Measurements from ENCODE around the gene CHAC1. TPM values are rescaled to one million over a fixed set of nuclear protein-coding genes. Genes with fewer than 3 reads are reported as not detected.
A peak's percentile ranks its signal among the peaks of the same experiment; 100 is the strongest.

Gene CHAC1
- total RNA-seq, 1 experiment from 2014 or later, result 48.7 TPM

DNA sequence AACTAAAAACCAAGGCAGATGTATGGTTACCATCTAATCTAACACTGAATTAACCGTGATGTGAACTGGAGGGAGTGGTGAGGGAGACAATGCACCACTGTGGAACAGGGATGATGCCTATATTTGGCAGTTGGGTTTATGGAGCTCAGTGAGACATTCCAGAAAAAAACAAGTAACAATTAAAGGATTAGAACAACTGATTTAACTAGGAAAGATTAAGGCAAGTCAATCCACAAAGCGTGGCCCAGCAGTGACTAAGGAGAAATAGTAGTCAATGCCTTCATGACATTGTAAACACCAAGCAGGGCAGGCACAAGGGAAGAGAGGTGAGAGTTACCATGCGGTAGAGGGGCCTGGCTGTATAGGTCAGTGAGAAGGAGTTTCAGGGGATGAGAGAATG, 38.1 kb downstream of the CHAC1 start:
- H3K4me1 Mint-ChIP-seq, result peaks cover 2 to 3% of the 10 kb centered on the region in 2 experiments; a peak in 2 of 4 replicates
- no peak overlapping the region for H3K14ac ChIP-seq (ENCODE audit: insufficient read depth, low read length)
- H2AK5ac ChIP-seq (ENCODE audit: insufficient read length, low read length), result no peak overlapping the region
- H3K18ac ChIP-seq (ENCODE audit: insufficient read length, low read depth, low read length), result no peak overlapping the region
- peaks cover 31 to 73% (median 53%) of the 10 kb centered on the region in 3 experiments for H3K36me3 Mint-ChIP-seq (ENCODE audit: insufficient read depth in 1 of 3, low read depth in 3 of 3)
- H4K5ac ChIP-seq (ENCODE audit: insufficient read length, low read depth, low read length), result no peak overlapping the region
- H3K56ac ChIP-seq (ENCODE audit: insufficient read length, low read depth, low read length), result no peak overlapping the region
- H3K4ac ChIP-seq (ENCODE audit: low read depth, low read length), result no peak overlapping the region
- H3K27ac ChIP-seq (ENCODE audit: insufficient read length, low read depth, low read length), result no peak overlapping the region
- H3K9me3 ChIP-seq (ENCODE audit: control insufficient read depth, low read depth, low read length), result no peaks in the 10 kb centered on the region
- no peak overlapping the region for H3T11ph ChIP-seq (ENCODE audit: low read length)
- H3K9ac ChIP-seq (ENCODE audit: extremely low read depth, insufficient read length, low read length), result no peak overlapping the region
- no peak overlapping the region for H2BK12ac ChIP-seq (ENCODE audit: insufficient read length, low read depth, low read length)
- no peaks in the 10 kb centered on the region for H3K79me1 ChIP-seq (ENCODE audit: insufficient read depth, low read depth, low read length, poor library complexity, severe bottlenecking)
- DNase-seq, result no peak
- H4K91ac ChIP-seq (ENCODE audit: insufficient read length, low read depth, low read length), result no peak overlapping the region
- no peaks in the 10 kb centered on the region for H3K23me2 ChIP-seq (ENCODE audit: insufficient read length, low read depth, low read length, poor library complexity, severe bottlenecking)
- no peaks in the 10 kb centered on the region for H3K9me3 Mint-ChIP-seq
- H2AFZ ChIP-seq (ENCODE audit: low read length), result no peak overlapping the region
- no peak overlapping the region for H4K8ac ChIP-seq (replicated peaks; ENCODE audit: insufficient read length, low read depth, low read length)
- peak overlapping the region in 2 of 3 experiments; percentile 32 to 51; a peak in 4 of 7 replicates for H3K27ac Mint-ChIP-seq
- H2BK20ac ChIP-seq (ENCODE audit: low read depth, low read length, poor library complexity, severe bottlenecking), result no peak overlapping the region
- H3K4me2 ChIP-seq (ENCODE audit: insufficient read depth, insufficient read length, low read length), result no peak overlapping the region
- no peak overlapping the region for H2BK5ac ChIP-seq (ENCODE audit: insufficient read length, low read length)
- H4K20me1 ChIP-seq (ENCODE audit: control insufficient read depth, insufficient read depth, insufficient read length), result no peaks in the 10 kb centered on the region
- no CpG with 5 or more reads among the region's 3 CpGs for WGBS (ENCODE audit: extremely low coverage, insufficient read length, low lambda C conversion rate)
- H2BK120ac ChIP-seq (ENCODE audit: low read depth, low read length, poor library complexity, severe bottlenecking), result no peak overlapping the region
- no peaks in the 10 kb centered on the region for H3K27me3 Mint-ChIP-seq (ENCODE audit: low read depth)
- no peaks in the 10 kb centered on the region for H3K4me1 ChIP-seq (ENCODE audit: insufficient read depth, low read length)
- no peak overlapping the region for H3K23ac ChIP-seq (ENCODE audit: insufficient read length, low read depth, low read length)
- no peak overlapping the region for H3K4me3 Mint-ChIP-seq
- no peaks in the 10 kb centered on the region for H3K79me2 ChIP-seq (ENCODE audit: insufficient read depth, low read length)
- no peak overlapping the region for H2BK15ac ChIP-seq (ENCODE audit: low read depth, low read length)
- H3K27me3 ChIP-seq (ENCODE audit: insufficient read depth, low read length), result no peaks in the 10 kb centered on the region
- no peak for TF ChIP-seq CTCF (conservative IDR thresholded peaks at IDR 0.05)

All from H9 (cell line).